GM23338 (cell line): ENCODE measurements around the gene RFPL2. TPM values are rescaled to one million over a fixed set of nuclear protein-coding genes. Genes with fewer than 3 reads are reported as not detected.
A peak's percentile ranks its signal among the peaks of the same experiment; 100 is the strongest.

ENCODE experiments used
- ATAC-seq: fragments of 200-7000 bp; cut with Tn5 transposase; 3 replicates; pipeline ENCODE4 v1.9.1; 2020
- DNase-seq: peaks from one replicate; pipeline ENCODE4 v3.0.0-alpha.2; 2015; ENCODE audit warnings: low spot score
- H2AFZ ChIP-seq: fragments of 200-600 bp; sonication (generic); 2 replicates; pipeline ENCODE4 v1.8.0; 2016; ENCODE audit warnings: antibody characterized with exemption, mild to moderate bottlenecking, moderate library complexity
- H3F3A ChIP-seq: fragments of 200-600 bp; sonication (generic); replicated peaks from 2 replicates; pipeline ENCODE4 v1.8.0; 2017; ENCODE audit warnings: antibody characterized with exemption, mixed run types, low read depth
- H3K27ac ChIP-seq: fragments of 200-600 bp; sonication (generic); 2 replicates; pipeline ENCODE4 v1.6.1; 2016; ENCODE audit warnings: low read depth
- H3K27me3 ChIP-seq: fragments of 200-600 bp; sonication (generic); 2 replicates; pipeline ENCODE4 v1.8.0; 2016; ENCODE audit warnings: mild to moderate bottlenecking, mixed run types, moderate library complexity; ENCODE audit not compliant: insufficient read depth
- H3K36me3 ChIP-seq: fragments of 200-600 bp; sonication (generic); 2 replicates; pipeline ENCODE4 v1.8.0; 2016; ENCODE audit warnings: mild to moderate bottlenecking; ENCODE audit not compliant: insufficient read depth
- H3K4me1 ChIP-seq: fragments of 200-600 bp; sonication (generic); 2 replicates; pipeline ENCODE4 v1.8.0; 2016; ENCODE audit warnings: mild to moderate bottlenecking, moderate library complexity; ENCODE audit not compliant: insufficient read depth
- H3K4me2 ChIP-seq: fragments of 200-600 bp; sonication (generic); 2 replicates; pipeline ENCODE4 v1.7.1; 2017; ENCODE audit warnings: mixed run types
- H3K4me3 ChIP-seq: fragments of 200-600 bp; sonication (generic); 2 replicates; pipeline ENCODE4 v1.6.1; 2016; ENCODE audit warnings: mixed run types
- H3K79me2 ChIP-seq: fragments of 200-600 bp; sonication (generic); replicated peaks from 2 replicates; pipeline ENCODE4 v1.8.0; 2017; ENCODE audit warnings: mild to moderate bottlenecking; ENCODE audit not compliant: insufficient read depth
- H3K9me2 ChIP-seq: fragments of 200-600 bp; sonication (generic); 2 replicates; pipeline ENCODE4 v1.8.0; 2017; ENCODE audit not compliant: insufficient read depth
- H4K20me1 ChIP-seq: fragments of 200-600 bp; sonication (generic); replicated peaks from 2 replicates; pipeline ENCODE4 v1.8.0; 2017; ENCODE audit warnings: mild to moderate bottlenecking; ENCODE audit not compliant: insufficient read depth
- H3K27ac Mint-ChIP-seq: 2 replicates; pipeline ENCODE4 v1.8.0; 2020; ENCODE audit warnings: inconsistent platforms, mild to moderate bottlenecking, moderate library complexity, mixed read lengths
- H3K27me3 Mint-ChIP-seq: 3 replicates; pipeline ENCODE4 v1.8.0; 2022; ENCODE audit warnings: low read depth, mild to moderate bottlenecking, moderate library complexity, mixed read lengths, inconsistent platforms; ENCODE audit not compliant: insufficient read depth, poor library complexity
- H3K36me3 Mint-ChIP-seq: 3 replicates; pipeline ENCODE4 v1.8.0; 2021; ENCODE audit warnings: low read depth, mild to moderate bottlenecking, inconsistent platforms, moderate library complexity, mixed read lengths
- H3K4me1 Mint-ChIP-seq: 3 replicates; pipeline ENCODE4 v1.8.0; 2020; ENCODE audit warnings: mild to moderate bottlenecking, inconsistent platforms, mixed read lengths
- H3K4me3 Mint-ChIP-seq: 3 replicates; pipeline ENCODE4 v1.8.0; 2021; ENCODE audit warnings: moderate library complexity, mild to moderate bottlenecking, inconsistent platforms, mixed read lengths
- H3K9me3 Mint-ChIP-seq: 3 replicates; pipeline ENCODE4 v1.8.0; 2020; ENCODE audit warnings: moderate library complexity, mild to moderate bottlenecking, inconsistent platforms, mixed read lengths
- CTCF ChIP-seq, 2 experiments: fragments of 200-600 bp in 1 of 2; sonication (generic) in 1 of 2; conservative IDR thresholded peaks; 2 replicates each; pipeline versions ENCODE4 v1.5.1 to v1.6.1; 2016 to 2017; ENCODE audit warnings: antibody characterized with exemption in 2 of 2, low read depth in 2 of 2, mild to moderate bottlenecking in 2 of 2, moderate library complexity in 1 of 2
- EZH2 ChIP-seq: fragments of 200-600 bp; sonication (generic); IDR thresholded peaks from one replicate; pipeline ENCODE4 v1.8.0; 2017; ENCODE audit warnings: antibody characterized with exemption, mild to moderate bottlenecking, low read depth; ENCODE audit not compliant: unreplicated experiment
- EZH2phosphoT487 ChIP-seq: fragments of 200-600 bp; sonication (generic); IDR thresholded peaks from one replicate; pipeline ENCODE4 v1.8.1; 2018; ENCODE audit warnings: antibody characterized with exemption; ENCODE audit not compliant: unreplicated experiment
- NANOG ChIP-seq: IDR thresholded peaks from 2 replicates; pipeline ENCODE4 v1.6.1; 2016; ENCODE audit warnings: antibody characterized with exemption, borderline replicate concordance
- POLR2AphosphoS5 ChIP-seq: IDR thresholded peaks from 2 replicates; pipeline ENCODE4 v1.6.1; 2016; ENCODE audit warnings: antibody characterized with exemption, low read depth
- REST ChIP-seq: IDR thresholded peaks from one replicate; pipeline ENCODE4 v1.6.1; 2018; ENCODE audit warnings: antibody characterized with exemption; ENCODE audit not compliant: unreplicated experiment
- ZNF331 ChIP-seq: fragments of 250-450 bp; sonication (Bioruptor Pico); IDR thresholded peaks from 2 replicates; pipeline ENCODE4 v1.5.0; 2020; ENCODE audit warnings: low read depth, mild to moderate bottlenecking, moderate library complexity
- polyA plus RNA-seq: library from polyadenylated mRNA; unstranded; fragments of >200 nt; fragmentation: Nextera tagmentation; extraction: Ambion mirVana; gene quantifications from 2 replicates; pipeline ENCODE4 v1.2.1, GENCODE V29; 2016
- total RNA-seq: library from RNA; depleted of rRNA; stranded (reverse); fragments of >200 nt; shearing (Covaris generic); gene quantifications from 2 replicates; pipeline ENCODE4 v1.2.3, GENCODE V29; 2014

RFPL2 gene
- total and polyA plus RNA-seq, 2 experiments from 2014 or later: 0.45 TPM; not detected in 1

- no peak for TF ChIP-seq REST
Measured at GRCh38 chr22:32204040-32204855, 625 bp downstream of the RFPL2 start (continued).

DNA sequence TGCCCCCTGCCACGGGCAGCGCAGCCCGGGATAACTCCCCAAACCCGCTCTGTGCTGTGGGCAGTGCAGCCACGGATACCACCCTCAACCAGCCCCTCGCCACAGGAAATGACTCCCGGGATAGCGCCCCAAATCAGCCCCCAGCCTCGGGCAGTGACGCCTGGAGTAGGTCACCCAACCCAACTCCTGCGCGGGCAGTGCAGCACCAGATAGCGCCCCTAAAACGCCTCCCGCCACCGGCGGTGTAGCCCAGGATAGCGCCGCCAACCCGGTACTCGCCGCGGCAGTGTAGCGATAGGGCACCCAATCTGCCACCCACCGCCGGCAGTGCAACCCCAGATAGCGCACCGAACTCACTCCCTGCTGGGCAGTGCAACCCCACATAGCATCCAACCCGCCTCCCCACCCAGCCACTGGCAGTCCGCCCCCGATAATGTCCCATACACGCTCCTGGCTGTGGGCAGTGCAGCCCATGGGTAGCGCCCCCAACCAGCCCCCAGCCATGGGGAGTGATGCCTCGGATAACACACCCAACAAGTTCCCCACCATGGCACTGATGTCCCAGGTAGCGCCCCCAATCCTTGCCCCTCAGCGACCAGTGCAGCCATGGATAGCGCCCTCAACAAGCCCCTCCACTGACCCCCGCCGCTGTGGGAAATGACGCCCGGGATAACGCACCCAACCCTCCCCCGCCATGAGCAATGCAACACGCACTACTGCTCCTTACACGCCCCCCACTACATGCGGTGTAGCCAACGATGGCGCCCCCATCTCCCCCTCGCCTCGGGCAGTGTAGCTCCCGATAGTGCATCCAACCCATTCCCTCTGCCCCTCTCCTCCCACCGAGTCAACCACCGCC, 1.5 kb downstream of the RFPL2 start:
- peak; percentile 3 for ATAC-seq
- no peak for TF ChIP-seq NANOG
- TF ChIP-seq POLR2AphosphoS5: no peak; the same call in 1 of the 2 replicates
- TF ChIP-seq ZNF331 (CRISPR knock-in tag): no peak
- no peak for TF ChIP-seq REST
- TF ChIP-seq CTCF (conservative IDR thresholded peaks at IDR 0.05; ENCODE audit: low read depth in 2 of 2): no peak
- TF ChIP-seq EZH2phosphoT487: no peak
- no peak for TF ChIP-seq EZH2

More for the DNA sequence above, 1.5 kb downstream of the RFPL2 start:
- Histone ChIP-seq H3K27ac (no peak overlapping the region), H3K4me1 (peaks cover 14% of the 10 kb centered on the region; the same call in 1 of the 2 replicates), H3K9me2 (no peaks in the 10 kb centered on the region), H3K27me3 (peaks cover 57% of the 10 kb centered on the region), H3K79me2 (no peaks in the 10 kb centered on the region), H3K36me3 (no peaks in the 10 kb centered on the region), H3F3A (no peaks in the 10 kb centered on the region), H4K20me1 (no peaks in the 10 kb centered on the region), H3K4me2 (peak overlapping the region; percentile 76), H2AFZ (no peak overlapping the region), H3K4me3 (peak overlapping the region; percentile 56)
- Mint-ChIP-seq H3K9me3 (peaks cover 6% of the 10 kb centered on the region; the same call in 2 of the 3 replicates), H3K27me3 (peaks cover 61% of the 10 kb centered on the region), H3K27ac (no peak overlapping the region), H3K36me3 (peaks cover 12% of the 10 kb centered on the region), H3K4me3 (peak overlapping the region; percentile 73), H3K4me1 (peaks cover 57% of the 10 kb centered on the region)
- peak; percentile 39 for DNase-seq
